Measurements from ENCODE around the gene CENPO.

Gene CENPO, protein sequence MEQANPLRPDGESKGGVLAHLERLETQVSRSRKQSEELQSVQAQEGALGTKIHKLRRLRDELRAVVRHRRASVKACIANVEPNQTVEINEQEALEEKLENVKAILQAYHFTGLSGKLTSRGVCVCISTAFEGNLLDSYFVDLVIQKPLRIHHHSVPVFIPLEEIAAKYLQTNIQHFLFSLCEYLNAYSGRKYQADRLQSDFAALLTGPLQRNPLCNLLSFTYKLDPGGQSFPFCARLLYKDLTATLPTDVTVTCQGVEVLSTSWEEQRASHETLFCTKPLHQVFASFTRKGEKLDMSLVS

DNA sequence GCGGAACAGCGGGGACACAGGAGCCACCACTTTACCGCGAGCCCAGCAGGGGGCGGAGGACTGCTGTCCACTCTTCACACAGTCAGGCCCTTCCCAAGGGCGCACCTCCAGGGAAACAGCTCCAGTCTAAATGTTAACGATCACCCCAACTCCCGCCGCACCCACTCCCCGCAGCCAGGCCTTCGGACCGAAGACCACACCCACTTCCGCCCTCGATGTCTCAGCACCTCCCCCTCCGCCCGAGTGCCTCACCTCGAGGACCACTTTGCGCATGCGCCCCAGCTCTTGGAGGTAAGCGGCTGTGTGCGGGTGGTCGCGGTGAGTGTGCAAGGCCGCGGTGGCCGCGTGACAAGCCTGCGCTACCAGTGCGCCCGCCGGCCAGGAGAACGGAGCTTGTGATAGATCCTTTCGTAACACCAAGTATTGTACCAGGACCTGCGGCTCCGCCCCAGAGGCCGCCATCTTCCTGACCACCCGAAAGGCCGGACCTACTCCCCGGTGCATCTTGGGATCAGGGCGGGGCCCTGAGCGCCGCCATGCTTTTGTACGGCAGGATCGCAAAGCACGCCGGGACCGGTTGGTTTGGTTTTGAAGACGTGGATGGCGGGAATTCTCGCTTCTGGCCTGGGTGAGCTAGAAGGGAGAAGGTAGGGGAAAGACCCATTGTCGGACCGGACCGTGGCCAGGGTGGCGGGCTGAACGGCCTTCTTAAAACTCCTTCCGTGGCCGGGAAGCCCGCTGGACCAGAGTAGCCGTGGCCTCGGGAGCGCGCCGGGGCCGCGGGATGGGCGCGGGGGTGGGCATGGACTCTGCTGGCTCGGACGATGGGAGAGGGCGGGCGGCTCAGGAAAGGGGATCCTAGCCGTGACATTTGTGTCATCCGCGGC, at the start of gene CENPO, which contains the start of gene PTRHD1:
CENPO (plus strand) TSS at position 552 of the 887 bp plus-strand sequence. CDS start 495 bp downstream, outside the sequence.
PTRHD1 (minus strand) TSS at position 518 of the 887 bp plus-strand sequence; CDS start at position 504, 14 bp downstream.
- DNase-seq (ENCODE audit: low read depth in 2 of 2): peak; percentile 86 to 90

DNA sequence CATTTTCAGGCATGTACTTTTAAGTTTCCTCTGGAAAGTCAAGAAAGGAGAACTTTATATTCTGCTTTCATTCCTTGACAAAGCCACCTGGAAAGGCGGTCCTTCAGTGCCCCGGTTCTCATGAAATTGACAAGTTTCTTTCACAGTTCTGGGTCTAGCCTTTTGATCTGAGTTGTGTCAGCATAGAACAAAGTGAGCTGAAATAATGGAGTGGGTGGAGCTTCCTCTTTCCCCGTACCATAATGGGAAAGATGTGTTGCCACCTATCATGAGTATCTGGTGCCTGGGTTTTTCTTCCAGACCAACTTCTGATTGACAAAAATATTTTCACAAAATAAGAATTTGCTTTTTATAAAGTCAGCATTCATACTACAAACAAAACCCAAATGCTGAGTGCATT, 49.3 kb upstream of the CENPO start:
- no peak for DNase-seq (ENCODE audit: low read depth in 2 of 2)

DNA sequence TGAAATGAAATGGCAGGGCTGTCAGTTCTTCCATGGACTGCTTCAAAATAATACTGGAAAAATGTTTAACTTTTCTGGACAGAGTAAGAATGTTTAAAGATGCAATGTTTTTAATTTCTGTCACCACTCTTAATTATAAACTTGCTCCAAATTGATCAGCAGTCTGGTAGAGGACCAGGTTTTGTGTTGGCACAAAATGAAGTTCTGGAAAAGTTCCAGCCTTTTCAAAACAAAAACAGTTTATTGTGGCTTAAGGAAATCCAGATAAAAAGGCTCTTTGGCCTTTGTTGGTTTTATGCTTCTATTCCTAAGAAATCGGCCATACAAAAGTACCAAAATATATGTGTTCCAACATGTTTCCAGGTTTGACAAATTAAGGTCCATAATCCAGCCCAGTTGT, 48.9 kb upstream of the CENPO start:
- no peak for DNase-seq (ENCODE audit: low read depth in 2 of 2)

DNA sequence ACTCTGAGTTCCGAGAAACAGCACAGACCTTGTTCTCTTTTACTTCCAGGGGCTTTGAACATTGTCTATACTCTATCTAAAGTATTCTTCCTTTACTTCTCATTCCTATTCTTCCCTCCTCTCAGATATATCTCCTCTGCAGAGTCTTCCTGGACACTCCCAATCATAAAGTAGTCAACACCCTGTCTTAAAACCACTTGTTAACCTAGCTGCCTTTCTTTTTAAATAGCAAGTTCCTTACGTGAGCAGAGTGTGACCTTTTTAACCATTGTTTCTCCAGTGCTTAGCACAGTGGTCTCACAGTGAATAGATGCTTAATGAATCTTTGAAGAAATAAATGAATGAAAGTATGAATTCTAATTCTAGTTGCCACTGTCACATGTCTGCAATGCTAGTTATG, 47.4 kb upstream of the CENPO start:
- no peak for DNase-seq (ENCODE audit: low read depth in 2 of 2)

DNA sequence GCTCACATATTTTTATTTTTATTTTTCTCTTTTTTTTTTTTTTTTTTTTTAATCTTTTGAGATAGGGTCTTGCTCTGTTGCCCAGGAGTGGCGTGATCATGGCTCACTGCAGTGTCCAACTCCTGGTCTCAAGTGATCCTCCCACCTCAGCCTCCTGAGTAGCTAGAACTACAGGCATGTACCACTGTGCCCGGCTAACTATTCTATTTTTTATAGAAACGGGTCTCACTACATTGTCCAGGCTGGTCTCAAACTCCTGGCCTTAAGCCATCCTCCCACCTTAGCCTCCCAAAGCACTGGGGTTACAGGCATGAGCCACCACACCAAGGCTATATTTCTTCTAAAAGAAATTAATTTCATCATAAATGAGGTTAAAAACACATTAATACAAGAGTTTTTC, 45.9 kb upstream of the CENPO start:
- DNase-seq (ENCODE audit: low read depth in 2 of 2): no peak

DNA sequence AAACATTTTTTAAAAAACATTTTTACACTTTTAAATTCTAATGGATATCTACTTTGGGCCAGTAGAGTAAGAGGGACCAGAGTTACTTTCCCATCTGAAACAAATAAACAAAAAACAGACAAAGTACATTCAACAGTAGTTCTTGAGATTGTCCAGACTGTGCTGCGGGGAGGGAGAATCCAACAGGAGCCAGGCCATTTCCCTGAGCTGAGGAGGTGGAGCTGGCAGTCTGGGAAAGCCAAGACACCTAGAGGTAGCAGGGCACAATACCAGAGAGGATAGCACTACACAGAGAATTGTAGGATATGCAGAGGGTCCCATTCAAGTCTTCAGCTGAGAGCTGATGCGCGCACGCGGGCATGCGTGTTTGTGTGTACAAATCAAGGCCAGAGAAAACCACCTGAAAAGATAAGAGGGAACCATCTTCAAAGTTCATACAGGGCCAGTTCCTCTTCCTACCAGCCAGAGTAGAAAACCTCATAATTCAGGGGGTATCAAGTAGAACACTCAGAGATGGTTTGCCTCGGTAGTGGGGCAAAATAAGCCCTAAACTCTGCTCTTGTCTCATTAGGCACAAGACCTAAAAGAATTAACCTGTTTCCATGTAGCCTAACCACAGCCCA, 44.0 kb upstream of the CENPO start:
- no peak for DNase-seq (ENCODE audit: low read depth in 2 of 2)

DNA sequence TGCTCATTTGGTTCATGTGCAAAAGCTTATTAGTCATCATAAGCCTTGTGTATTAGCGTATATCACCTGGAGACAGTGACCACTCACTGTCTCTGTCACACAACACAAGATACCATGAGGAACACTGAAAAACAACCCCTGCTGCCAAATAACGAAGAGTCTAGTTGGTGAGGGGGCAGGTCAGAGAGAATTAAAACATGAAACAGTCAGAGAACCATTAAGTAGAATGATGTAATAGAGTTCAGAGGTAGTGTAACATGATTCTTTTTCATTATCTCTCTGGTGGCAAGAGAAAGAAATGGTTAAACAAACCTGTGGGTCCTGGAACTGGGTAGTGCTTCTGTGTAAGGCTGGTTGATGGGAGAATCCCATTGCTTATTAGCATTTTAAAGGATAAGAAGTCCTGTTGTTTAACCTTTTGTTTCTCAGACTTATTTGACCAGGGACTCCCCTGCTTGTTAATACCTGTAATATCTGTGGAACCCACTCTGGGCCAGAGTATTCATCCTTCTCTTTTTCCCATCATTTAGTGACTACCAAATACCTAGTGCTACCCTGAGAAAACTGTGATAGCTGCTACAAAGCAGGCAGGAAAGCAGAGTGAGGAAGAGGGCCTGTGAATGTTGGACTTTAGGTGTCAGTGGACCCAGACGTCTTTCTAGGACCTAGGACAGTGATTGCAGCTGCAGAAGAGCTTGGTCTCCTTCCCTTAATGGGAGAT, 38.1 kb upstream of the CENPO start:
- no peak for DNase-seq (ENCODE audit: low read depth in 2 of 2)

DNA sequence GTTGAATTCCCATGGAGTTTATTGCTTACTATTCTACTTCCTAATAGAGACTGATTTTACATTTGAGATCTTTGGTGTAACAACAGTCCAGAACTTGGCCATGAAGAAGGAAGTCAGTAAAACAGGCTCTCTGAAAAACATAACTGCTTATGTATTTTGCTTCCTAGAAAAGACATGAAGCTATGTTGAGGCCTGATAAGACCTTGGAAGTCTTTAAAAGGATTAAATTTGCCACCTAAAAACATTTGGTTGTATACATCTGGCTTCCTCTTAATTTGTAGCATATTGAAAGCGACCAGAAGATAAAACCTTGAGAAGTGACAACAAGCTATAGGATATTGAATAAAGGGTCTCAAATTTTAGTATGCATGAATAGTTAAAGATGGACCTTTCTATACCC, 36.4 kb upstream of the CENPO start:
- DNase-seq (ENCODE audit: low read depth in 2 of 2): no peak

DNA sequence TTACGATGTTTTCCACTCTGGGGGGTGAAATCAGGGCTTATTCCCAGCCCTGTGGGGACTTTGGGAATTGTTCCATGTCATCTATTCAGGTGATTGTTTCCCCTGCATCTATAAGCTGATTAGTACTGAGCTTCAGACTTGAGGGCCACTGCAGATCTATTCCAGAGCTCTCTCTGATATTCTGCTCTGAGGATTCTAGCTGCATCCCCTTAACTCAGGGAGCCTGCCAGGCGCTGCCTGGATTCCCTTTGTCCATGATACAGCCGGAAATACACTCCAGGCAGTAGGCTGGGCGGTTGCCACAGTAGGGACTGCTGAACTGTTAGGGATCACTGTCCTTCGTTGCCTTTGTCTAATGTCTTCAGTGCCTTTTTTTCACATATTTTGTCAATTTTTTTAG, 31.4 kb upstream of the CENPO start:
- DNase-seq (ENCODE audit: low read depth in 2 of 2): no peak

DNA sequence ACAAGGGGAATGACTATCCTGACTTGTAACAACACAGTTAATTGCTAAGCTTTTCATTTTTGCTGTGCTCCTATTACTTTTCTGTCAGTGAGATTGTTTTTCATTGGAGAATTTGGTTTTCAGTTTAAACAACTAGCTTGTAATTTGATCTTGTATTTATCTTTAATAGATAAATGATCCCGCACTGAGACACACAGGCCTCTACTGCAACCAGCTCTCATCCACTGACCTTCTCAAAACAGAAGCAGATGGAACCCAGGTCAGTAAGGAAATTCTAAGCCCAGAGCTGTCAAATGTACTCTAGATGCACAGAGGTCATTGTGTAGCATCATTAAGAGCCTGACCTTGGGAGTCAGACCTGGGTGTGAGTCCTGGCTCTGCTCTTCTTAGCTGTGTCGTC, 30.7 kb upstream of the CENPO start:
- DNase-seq (ENCODE audit: low read depth in 2 of 2): no peak

DNA sequence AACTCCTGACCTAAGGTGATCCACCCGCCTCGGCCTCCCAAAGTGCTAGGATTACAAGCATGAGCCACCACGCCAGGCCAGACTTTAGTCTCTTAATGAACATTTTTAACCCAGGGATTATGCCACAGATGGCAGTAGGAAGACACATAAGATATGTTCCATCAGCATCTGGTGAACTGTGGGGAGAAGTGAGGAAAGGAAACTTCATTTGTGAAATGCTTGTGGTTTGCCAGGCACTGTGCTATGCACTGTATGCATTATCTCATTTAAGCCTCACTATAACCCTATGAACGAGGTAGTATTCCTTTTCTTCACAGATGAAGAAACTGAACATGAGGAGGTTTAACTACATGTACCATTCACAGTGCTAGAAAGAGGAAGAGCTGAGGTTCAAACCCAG, 29.4 kb upstream of the CENPO start:
- no peak for DNase-seq (ENCODE audit: low read depth in 2 of 2)

DNA sequence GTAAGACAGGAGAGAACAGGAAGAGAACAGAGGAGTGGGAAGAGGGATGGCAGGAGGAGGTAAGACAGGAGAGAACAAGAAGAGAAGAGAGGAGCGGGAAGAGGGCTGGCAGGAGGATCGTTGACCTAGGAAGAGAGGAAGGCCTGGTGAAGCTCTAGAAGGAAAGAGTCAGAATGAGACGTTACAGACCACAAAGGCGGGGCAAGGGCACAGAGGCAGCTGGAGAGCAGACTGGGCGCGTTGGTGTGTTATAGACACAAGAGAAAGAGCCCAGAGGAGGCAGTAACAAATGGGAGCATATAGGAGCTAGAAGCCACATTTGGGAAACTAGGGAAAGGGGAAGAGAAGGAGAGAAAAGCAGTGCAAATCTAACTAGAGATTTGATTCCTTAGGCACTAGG, 26.6 kb upstream of the CENPO start:
- DNase-seq (ENCODE audit: low read depth in 2 of 2): no peak

DNA sequence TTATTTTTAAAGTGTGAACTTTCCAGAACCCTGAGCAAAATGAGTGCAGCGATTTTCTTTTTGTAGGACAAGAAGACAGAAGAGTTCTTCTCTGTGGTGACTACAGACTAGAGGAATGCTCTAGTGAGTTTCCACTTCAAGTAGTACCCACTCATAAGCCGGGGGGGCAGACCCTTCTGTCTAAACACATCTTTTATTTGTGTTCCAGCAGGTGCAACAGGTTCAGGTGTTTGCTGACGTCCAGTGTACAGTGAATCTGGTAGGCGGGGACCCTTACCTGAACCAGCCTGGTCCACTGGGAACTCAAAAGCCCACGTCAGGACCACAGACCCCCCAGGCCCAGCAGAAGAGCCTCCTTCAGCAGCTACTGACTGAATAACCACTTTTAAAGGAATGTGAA, 25.2 kb upstream of the CENPO start:
- DNase-seq (ENCODE audit: low read depth in 2 of 2): no peak

DNA sequence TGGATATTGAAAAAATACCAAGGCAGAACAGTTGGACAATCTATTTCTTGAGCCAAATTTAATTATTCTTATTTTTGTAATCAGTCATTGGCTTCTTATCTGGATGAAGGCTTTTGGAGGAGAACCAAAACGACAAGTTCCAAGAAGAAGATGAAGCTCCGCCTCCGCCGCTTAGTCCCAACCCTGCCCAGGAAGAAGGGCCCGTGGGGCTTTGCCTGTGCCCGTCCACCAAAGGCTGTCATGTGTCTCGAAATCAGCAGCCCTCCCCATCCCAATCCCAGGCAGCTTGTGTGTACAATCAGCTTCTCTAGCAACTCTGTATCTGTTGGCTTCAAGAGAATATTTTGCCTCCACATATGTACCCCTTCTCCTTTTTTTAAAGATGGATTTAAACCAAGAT, 24.6 kb upstream of the CENPO start:
- DNase-seq (ENCODE audit: low read depth in 2 of 2): no peak

DNA sequence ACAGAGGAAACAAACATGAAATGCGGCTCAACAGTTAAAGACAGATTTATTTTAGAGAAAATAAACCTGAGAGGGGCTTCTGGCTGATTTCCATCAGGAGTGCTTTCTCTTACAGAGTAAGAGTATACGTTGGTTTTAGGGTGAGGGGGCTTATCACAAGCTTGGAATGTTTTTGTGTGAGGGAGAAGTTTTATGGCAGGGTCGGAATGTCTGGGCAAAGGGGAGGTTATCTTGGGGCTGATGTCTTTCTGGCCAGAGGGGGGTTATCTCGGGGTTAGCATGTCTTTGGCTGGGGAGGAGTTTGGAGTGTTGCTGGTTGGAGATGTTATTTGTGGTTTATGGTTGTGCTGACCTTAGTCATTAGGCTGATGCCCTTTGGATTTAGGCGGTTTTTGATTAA, 22.2 kb upstream of the CENPO start:
- no peak for DNase-seq (ENCODE audit: low read depth in 2 of 2)

DNA sequence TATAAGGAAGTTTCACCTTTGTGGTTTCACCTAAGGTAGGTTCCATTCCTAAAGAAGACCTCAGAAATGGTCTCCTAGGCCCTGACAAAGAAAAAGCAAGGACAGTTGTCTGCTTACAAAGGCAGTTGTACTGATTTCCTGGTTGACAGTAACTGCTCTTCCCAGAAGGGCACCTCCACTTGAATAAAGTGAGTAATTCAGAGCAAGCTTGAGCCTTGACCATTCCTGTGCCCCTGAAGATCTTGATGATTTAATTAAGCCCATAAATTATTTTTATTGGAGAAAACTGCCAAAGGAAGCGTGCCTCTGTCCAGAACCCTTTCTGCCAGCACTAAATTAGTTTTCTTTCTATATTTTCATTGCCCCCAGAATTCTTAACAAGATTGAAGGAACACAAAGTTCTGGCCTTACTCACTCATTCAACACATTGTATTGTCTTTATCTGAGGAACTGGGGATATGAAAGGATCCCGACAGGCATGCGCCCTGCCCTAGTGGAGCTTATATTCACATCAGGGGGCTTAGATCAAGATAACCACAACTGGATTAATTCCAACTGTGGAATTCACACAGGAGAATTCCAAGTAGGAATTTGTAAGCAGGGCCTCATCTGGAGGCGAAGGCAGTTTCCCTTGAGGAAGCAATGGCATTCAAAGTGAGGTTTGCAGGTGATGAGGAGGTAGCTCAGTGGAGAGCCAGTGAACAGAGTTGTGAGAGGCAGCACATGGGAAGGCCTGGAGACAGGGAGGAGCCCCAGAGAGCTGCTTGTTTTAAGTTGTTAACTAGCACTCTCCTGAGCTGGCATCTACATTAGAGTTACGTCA, 21.2 kb upstream of the CENPO start:
- no peak for DNase-seq (ENCODE audit: low read depth in 2 of 2)

DNA sequence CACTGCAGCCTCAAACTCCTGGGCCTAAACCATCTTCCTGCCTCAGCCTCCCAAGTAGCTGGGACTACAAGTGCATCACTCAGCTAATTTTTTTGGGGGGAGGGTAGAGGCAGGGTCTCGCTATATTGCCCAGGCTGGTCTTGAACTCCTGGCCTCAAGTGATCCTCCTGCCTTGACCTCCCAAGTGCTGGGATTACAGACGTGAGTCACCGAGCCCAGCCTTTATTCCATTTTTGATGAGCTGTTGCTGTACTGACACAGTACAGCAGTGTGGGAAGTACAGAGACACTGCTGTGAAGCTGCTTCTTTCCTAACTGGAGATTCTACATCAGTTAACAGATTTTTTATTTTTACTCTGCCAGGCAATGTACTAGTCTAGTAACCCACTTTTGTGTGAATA, 18.9 kb upstream of the CENPO start:
- no peak for DNase-seq (ENCODE audit: low read depth in 2 of 2)

DNA sequence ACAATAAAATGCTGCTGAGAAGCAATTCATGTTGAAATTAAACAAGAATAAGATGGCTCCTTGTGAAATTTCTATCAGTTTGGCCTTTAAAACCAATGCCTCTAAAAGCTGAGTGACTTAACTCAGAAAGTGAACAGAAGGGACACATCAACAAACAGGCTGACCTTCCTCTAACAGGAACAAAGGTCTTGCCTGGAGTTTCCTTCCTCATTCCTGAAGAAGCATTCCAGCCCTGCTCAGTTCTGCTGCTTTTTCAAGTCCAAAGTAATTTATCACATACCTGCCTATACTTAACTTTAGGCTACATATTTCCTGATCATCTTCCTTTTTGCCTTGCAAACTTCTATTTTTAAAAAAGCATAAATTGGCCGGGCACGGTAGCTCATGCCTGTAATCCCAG, 14.1 kb upstream of the CENPO start:
- DNase-seq (ENCODE audit: low read depth in 2 of 2): no peak

DNA sequence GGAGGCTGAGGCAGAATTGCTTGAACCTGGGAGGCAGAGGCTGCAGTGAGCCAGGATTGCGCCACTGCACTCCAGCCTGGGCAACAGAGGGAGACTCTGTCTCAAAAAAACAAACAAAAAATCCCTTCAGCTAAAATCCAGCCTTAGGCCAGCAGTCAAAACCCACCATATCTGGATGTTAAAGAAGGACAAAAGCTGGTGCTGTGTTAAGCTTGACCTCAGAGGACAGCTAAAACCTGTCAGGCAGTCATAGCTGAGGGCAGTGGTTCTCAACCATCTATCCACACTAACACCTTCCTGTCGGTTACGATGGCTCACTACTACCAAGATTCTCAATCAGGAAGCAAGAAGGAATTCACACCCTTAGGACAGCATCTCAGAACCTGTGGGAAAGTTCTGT, 9.6 kb upstream of the CENPO start:
- no peak for DNase-seq (ENCODE audit: low read depth in 2 of 2)

DNA sequence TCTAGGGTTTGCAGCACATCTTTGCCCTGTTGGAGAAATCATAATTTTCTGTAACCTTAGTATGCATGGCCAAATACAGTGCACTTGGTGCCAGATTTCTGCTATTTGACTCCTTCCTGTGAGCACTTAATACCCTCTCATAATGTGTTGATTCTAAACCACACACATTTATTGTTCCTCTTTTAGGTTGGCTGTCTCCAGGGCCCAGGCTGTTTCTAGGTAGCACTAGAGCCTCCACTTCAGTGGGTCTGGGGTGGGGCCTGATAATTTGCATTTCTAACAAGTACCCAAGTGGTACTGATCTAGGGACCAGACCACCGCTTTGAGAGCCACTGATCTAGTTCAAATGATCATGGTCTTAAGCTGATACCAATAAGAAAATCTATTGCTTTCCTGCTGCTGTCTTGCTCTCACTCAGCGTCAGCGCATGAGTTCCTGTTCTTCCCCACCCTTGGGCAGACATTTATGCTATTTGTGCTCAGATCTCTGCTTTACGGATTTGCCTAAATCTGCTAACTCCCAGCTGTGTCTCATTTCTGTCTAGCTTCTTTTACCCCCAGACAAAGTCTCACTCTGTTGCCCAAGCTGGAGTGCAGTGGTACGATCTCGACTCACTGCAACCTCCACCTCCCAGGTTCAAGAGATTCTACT, 7.4 kb upstream of the CENPO start:
- no peak for DNase-seq (ENCODE audit: low read depth in 2 of 2)

DNA sequence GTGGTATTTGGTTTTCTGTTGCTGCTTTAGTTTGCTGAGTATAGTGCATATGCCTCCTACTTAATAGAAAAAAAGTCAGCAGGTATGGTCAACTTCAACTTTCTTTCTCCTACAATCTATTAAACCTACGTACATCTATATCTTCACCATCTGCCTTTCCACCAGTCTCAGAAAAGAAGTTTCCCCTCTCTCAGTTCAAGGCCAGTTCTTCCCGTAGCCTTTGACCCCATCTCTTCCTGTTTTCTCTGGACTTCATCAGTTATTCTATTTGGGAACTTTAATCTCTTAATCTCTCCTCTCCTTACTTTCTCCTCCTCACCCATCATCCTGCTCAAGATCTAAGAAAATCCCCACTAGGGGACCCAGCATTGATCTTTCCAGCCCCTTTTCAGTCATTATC, 5.7 kb upstream of the CENPO start:
- no peak for DNase-seq (ENCODE audit: low read depth in 2 of 2)

Measured in stimulated activated CD8-positive, alpha-beta memory T cell treated with anti-CD3 and anti-CD28 coated beads, Interleukin-2, amount 100 ng/mL, for 1 hour (primary cell).